ENCODE measurements around the gene ATP1B4.

Gene ATP1B4

DNA sequence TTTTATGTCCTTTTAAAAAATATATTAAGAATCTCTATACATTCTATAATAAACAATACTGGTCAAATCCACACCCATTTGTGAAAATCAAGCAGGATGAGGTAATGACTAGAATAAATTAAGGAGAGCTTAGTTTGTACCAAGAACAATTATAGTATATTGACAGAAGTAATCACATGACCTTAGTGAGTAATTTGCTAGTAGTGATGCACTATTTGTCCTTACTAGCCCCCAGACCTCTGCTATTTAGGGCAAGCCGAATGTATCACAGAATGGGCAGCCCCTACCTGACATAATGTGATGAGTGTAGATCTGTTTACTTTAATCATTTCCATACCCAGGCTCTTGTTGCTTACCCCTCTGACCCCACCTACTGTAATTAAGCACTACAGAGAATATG, 15.8 kb downstream of the ATP1B4 start:
- Histone ChIP-seq H3K27ac (ENCODE audit: low read depth, low read length) (no peak overlapping the region), H3K27me3 (ENCODE audit: control insufficient read depth in 1 of 2, insufficient read depth in 2 of 2, low read length in 2 of 2) (peaks cover 0 to 4% of the 10 kb centered on the region in 2 donors), H3K4me1 (ENCODE audit: insufficient read depth, low read length) (no peaks in the 10 kb centered on the region), H3K36me3 (ENCODE audit: insufficient read depth, low read length) (no peaks in the 10 kb centered on the region), H3K9me3 (ENCODE audit: low read length) (no peaks in the 10 kb centered on the region), H3K9ac (ENCODE audit: low read length) (no peak overlapping the region), H3K4me3 (ENCODE audit: low read depth in 1 of 2, low read length in 2 of 2) (no peak overlapping the region)

DNA sequence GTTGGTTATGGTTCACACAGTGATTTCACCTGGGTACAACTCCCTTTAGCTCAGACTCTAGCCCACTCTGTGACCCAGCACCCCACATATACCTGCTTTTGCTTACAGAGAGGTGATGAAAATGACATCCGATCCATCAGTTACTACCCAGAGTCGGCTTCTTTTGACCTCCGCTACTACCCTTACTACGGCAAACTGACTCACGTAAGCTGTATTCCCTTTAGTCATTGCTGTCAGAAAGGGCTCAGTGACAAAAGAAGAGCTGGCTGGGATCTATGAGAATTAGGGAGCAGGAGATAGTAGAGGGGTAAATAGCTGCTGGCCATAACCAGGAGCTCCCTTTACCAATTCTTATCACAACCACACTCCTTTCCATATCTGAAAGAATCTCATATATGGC, 16.7 kb downstream of the ATP1B4 start:
- no peaks in the 10 kb centered on the region for H3K9me3 ChIP-seq (ENCODE audit: low read length)
- H3K27me3 ChIP-seq (ENCODE audit: control insufficient read depth in 1 of 2, insufficient read depth in 2 of 2, low read length in 2 of 2): peaks cover 0 to 4% of the 10 kb centered on the region in 2 donors
- no peak overlapping the region for H3K9ac ChIP-seq (ENCODE audit: low read length)
- no peak overlapping the region for H3K4me3 ChIP-seq (ENCODE audit: low read depth in 1 of 2, low read length in 2 of 2)
- H3K4me1 ChIP-seq (ENCODE audit: insufficient read depth, low read length): no peaks in the 10 kb centered on the region
- H3K36me3 ChIP-seq (ENCODE audit: insufficient read depth, low read length): no peaks in the 10 kb centered on the region
- H3K27ac ChIP-seq (ENCODE audit: low read depth, low read length): no peak overlapping the region

DNA sequence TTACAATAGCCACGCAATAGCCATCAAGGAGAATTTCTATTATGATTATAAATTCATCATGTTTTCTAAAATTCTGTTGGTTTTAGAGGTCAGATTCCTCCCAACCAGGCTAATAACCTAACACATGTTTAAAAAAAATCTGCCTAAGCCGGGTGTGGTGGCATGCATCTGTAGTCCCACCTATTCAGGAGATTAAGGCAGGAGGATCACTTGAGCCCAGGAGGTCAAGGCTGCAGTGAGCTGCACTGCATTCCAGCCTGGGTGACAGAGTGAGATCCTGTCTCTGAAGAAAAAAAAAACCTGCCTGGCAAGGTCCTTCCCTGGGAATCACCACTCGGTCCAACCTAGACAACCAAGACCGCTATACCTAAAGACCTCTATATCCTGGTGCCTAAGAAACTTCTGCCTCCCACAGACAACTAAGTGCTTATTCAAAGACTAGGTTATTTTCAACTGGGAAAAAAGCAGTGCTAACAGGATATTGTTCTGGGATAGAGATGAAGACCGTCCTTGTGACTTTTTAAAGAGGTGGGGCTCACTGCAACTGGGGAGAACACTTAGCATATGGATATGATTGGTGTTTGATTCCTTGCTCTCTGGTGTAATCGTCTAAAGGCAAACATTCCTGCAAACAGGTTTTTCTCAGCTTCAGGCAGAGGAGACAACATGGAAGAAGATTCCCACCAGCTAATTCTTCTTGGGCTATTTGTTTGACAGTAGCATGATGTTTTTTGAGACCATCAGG, 18.2 kb downstream of the ATP1B4 start:
- H3K9me3 ChIP-seq (ENCODE audit: low read length): no peaks in the 10 kb centered on the region
- no peaks in the 10 kb centered on the region for H3K4me1 ChIP-seq (ENCODE audit: insufficient read depth, low read length)
- H3K36me3 ChIP-seq (ENCODE audit: insufficient read depth, low read length): no peaks in the 10 kb centered on the region
- no peak overlapping the region for H3K27ac ChIP-seq (ENCODE audit: low read depth, low read length)
- H3K27me3 ChIP-seq (ENCODE audit: control insufficient read depth in 1 of 2, insufficient read depth in 2 of 2, low read length in 2 of 2): peaks cover 0 to 4% of the 10 kb centered on the region in 2 donors
- H3K9ac ChIP-seq (ENCODE audit: low read length): no peak overlapping the region
- H3K4me3 ChIP-seq (ENCODE audit: low read depth in 1 of 2, low read length in 2 of 2): no peak overlapping the region

DNA sequence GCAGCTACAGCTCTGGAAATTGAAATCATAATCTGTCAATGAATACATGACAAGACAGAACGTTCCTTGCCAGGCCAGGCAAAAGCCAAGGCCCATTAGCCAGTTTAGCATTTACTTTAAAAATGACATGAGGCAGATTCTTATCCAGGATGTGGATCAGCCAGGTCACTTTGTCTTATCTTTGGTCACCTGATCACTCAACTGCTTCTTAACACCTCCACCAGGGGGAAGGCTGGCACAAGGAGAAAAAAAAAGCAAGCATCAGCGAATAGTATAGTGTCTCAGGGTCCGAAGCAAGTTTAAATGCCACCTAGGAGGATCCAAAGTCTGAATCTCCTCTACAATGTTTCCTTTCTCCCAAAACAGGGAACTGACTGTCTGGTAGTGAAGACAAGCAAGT, 18.8 kb downstream of the ATP1B4 start:
- H3K9ac ChIP-seq (ENCODE audit: low read length): no peak overlapping the region
- no peak overlapping the region for H3K27ac ChIP-seq (ENCODE audit: low read depth, low read length)
- no peak overlapping the region for H3K4me3 ChIP-seq (ENCODE audit: low read depth in 1 of 2, low read length in 2 of 2)
- H3K36me3 ChIP-seq (ENCODE audit: insufficient read depth, low read length): no peaks in the 10 kb centered on the region
- H3K27me3 ChIP-seq (ENCODE audit: control insufficient read depth in 1 of 2, insufficient read depth in 2 of 2, low read length in 2 of 2): peaks cover 0 to 4% of the 10 kb centered on the region in 2 donors
- H3K9me3 ChIP-seq (ENCODE audit: low read length): no peaks in the 10 kb centered on the region
- H3K4me1 ChIP-seq (ENCODE audit: insufficient read depth, low read length): no peaks in the 10 kb centered on the region

DNA sequence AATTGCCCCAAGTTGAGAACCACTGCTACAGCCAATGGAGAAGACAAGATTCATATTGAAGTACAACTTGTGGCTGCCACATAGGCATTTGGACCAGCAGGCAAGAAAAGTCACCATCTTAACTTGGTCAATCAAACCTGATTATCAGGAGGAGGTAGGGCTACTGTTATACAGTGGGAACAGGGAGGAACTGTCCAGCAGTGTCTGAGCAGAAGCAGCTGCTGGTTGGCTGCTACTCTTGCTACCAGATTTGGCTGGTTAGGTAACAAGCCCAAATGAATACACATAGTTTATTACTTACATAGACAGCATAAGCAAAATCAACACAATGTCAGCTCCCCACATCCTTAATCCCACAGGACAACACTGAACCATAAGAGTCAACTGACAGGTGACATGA, 39.4 kb downstream of the ATP1B4 start:
- Histone ChIP-seq H3K9ac (ENCODE audit: low read length) (no peak overlapping the region), H3K27ac (ENCODE audit: low read depth, low read length) (no peak overlapping the region), H3K36me3 (ENCODE audit: insufficient read depth, low read length) (no peaks in the 10 kb centered on the region), H3K4me3 (ENCODE audit: low read depth in 1 of 2, low read length in 2 of 2) (no peak overlapping the region), H3K27me3 (ENCODE audit: control insufficient read depth in 1 of 2, insufficient read depth in 2 of 2, low read length in 2 of 2) (no peaks in the 10 kb centered on the region), H3K4me1 (ENCODE audit: insufficient read depth, low read length) (no peaks in the 10 kb centered on the region), H3K9me3 (ENCODE audit: low read length) (no peaks in the 10 kb centered on the region)

DNA sequence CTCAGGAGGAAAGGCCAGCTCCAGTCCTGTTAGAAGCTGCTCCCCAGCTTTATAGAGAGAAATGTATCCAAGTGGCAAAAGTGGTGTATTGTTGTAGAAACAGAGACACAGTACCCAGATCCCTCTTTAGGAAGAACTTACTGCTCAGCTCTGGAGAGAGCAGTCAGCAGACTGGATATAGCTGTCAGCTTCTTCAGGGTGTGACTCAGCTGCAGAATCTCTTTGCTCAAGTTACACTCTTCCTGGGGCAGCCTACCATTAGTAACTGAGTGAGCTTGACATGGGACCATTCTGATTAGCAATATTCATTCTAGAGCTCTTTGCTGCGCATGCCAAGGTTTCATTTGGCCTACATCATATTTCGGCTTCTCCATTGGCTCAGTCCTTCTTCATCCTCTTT, 40.5 kb downstream of the ATP1B4 start:
- Histone ChIP-seq H3K9ac (ENCODE audit: low read length) (no peak overlapping the region), H3K36me3 (ENCODE audit: insufficient read depth, low read length) (no peaks in the 10 kb centered on the region), H3K4me3 (ENCODE audit: low read depth in 1 of 2, low read length in 2 of 2) (no peak overlapping the region), H3K27me3 (ENCODE audit: control insufficient read depth in 1 of 2, insufficient read depth in 2 of 2, low read length in 2 of 2) (no peaks in the 10 kb centered on the region), H3K27ac (ENCODE audit: low read depth, low read length) (no peak overlapping the region), H3K9me3 (ENCODE audit: low read length) (no peaks in the 10 kb centered on the region), H3K4me1 (ENCODE audit: insufficient read depth, low read length) (no peaks in the 10 kb centered on the region)

DNA sequence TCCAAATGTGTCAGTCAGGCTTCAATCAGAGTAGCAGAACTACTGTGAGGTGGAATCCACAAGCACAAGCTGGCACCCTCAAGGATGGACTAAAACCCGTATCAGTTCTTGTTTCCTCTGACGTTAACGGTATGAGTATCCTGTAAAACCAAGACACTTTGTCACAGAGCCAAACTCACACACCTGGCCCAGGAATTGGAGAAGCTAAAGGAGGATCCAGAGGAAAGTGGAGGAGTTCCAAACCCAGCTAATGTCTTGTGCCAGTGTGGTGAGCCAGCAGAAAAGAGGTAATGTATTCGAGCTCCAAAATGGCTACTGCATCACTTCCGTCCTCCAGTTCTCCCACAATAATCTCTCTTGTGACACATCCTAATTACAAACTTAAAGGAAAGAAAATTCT, 44.7 kb downstream of the ATP1B4 start:
- no peaks in the 10 kb centered on the region for H3K9me3 ChIP-seq (ENCODE audit: low read length)
- no peaks in the 10 kb centered on the region for H3K4me1 ChIP-seq (ENCODE audit: insufficient read depth, low read length)
- no peaks in the 10 kb centered on the region for H3K27me3 ChIP-seq (ENCODE audit: control insufficient read depth in 1 of 2, insufficient read depth in 2 of 2, low read length in 2 of 2)
- H3K4me3 ChIP-seq (ENCODE audit: low read depth in 1 of 2, low read length in 2 of 2): no peak overlapping the region
- H3K36me3 ChIP-seq (ENCODE audit: insufficient read depth, low read length): no peaks in the 10 kb centered on the region
- no peak overlapping the region for H3K9ac ChIP-seq (ENCODE audit: low read length)
- no peak overlapping the region for H3K27ac ChIP-seq (ENCODE audit: low read depth, low read length)

DNA sequence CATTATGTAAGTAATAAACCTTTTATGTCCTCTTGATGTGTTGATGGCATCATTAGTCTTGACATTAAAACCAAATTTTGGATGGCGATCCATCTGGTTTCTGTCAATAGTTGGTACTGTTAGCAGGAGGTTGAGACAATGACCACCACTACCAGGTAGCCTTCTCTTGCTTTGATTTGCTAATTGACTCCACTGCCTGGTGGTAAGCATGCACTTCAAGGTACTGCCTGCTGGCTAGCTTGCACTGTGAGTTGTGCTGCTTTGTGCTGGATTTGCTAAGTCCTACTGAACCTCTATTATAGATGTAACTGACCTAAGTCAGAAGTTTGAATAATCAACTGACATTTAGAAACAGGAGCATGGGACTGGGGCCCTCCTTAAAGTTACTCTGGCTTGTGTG, 46.3 kb downstream of the ATP1B4 start:
- Histone ChIP-seq H3K4me3 (ENCODE audit: low read depth in 1 of 2, low read length in 2 of 2) (no peak overlapping the region), H3K9ac (ENCODE audit: low read length) (no peak overlapping the region), H3K9me3 (ENCODE audit: low read length) (no peaks in the 10 kb centered on the region), H3K27me3 (ENCODE audit: control insufficient read depth in 1 of 2, insufficient read depth in 2 of 2, low read length in 2 of 2) (no peaks in the 10 kb centered on the region), H3K27ac (ENCODE audit: low read depth, low read length) (no peak overlapping the region), H3K4me1 (ENCODE audit: insufficient read depth, low read length) (no peaks in the 10 kb centered on the region), H3K36me3 (ENCODE audit: insufficient read depth, low read length) (no peaks in the 10 kb centered on the region)

DNA sequence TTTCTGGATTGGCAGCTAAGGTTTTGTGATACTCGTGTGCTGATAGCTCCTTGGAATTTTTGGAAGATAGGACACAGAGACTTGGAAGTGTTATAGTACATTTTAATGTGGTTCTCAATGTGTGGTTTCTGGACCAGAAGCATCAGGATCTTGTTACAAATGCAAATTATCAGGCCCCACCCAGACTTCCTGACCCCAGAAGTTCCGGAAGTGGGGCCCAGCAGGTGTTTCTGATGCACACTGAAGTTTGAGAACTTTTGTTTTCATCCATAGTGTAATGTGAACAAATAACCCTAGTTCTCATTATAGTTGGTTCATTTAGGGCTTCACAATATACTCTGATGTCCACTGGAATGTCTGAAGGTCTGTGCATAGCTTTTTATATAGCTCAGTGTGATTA, 57.6 kb downstream of the ATP1B4 start:
- Histone ChIP-seq H3K27ac (ENCODE audit: low read depth, low read length) (no peak overlapping the region), H3K9ac (ENCODE audit: low read length) (no peak overlapping the region), H3K4me3 (ENCODE audit: low read depth in 1 of 2, low read length in 2 of 2) (no peak overlapping the region), H3K36me3 (ENCODE audit: insufficient read depth, low read length) (no peaks in the 10 kb centered on the region), H3K9me3 (ENCODE audit: low read length) (no peaks in the 10 kb centered on the region), H3K27me3 (ENCODE audit: control insufficient read depth in 1 of 2, insufficient read depth in 2 of 2, low read length in 2 of 2) (no peaks in the 10 kb centered on the region), H3K4me1 (ENCODE audit: insufficient read depth, low read length) (no peaks in the 10 kb centered on the region)

DNA sequence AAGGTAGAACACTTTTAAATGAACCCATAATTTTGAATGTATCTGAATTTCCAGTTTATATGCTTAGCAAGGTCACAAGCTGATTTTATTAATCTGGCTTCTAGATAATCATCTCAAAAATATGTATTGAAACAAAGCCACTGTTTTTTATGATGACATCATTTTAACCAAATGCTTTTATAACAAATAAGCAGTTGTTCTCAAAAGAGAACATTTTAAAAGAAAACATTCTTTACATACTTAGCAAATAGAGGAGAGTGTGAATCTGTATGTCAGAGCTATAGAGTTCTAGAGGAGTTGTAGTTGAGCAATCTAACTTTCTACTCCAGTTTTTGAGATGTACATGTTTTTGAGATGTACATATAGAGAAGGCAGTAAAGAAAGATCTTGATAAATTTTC, 64.7 kb downstream of the ATP1B4 start:
- Histone ChIP-seq H3K9ac (ENCODE audit: low read length) (no peak overlapping the region), H3K9me3 (ENCODE audit: low read length) (no peaks in the 10 kb centered on the region), H3K4me1 (ENCODE audit: insufficient read depth, low read length) (no peaks in the 10 kb centered on the region), H3K4me3 (ENCODE audit: low read depth in 1 of 2, low read length in 2 of 2) (no peak overlapping the region), H3K36me3 (ENCODE audit: insufficient read depth, low read length) (no peaks in the 10 kb centered on the region), H3K27me3 (ENCODE audit: control insufficient read depth in 1 of 2, insufficient read depth in 2 of 2, low read length in 2 of 2) (no peaks in the 10 kb centered on the region), H3K27ac (ENCODE audit: low read depth, low read length) (no peak overlapping the region)

DNA sequence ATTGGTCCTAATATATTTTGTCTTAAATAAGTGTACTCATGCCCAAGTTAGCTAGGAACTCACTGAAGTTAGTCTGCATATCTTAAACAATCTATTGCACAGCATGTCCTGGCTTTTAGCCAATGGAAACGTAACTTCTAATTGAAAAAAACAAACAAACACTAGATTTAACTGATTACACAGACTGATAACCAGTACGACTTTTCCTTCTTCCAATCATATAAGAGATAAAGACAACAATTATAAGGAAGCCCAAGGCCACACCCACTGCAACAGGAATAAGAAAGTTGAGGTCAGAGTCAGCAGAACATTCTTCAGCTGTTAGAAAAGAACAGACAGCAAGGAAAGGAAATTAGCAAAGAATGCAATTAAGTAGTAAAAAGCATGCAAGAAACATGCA, 66.4 kb downstream of the ATP1B4 start:
- Histone ChIP-seq H3K4me3 (ENCODE audit: low read depth in 1 of 2, low read length in 2 of 2) (no peak overlapping the region), H3K9ac (ENCODE audit: low read length) (no peak overlapping the region), H3K36me3 (ENCODE audit: insufficient read depth, low read length) (no peaks in the 10 kb centered on the region), H3K4me1 (ENCODE audit: insufficient read depth, low read length) (no peaks in the 10 kb centered on the region), H3K27me3 (ENCODE audit: control insufficient read depth in 1 of 2, insufficient read depth in 2 of 2, low read length in 2 of 2) (no peaks in the 10 kb centered on the region), H3K27ac (ENCODE audit: low read depth, low read length) (no peak overlapping the region), H3K9me3 (ENCODE audit: low read length) (no peaks in the 10 kb centered on the region)

DNA sequence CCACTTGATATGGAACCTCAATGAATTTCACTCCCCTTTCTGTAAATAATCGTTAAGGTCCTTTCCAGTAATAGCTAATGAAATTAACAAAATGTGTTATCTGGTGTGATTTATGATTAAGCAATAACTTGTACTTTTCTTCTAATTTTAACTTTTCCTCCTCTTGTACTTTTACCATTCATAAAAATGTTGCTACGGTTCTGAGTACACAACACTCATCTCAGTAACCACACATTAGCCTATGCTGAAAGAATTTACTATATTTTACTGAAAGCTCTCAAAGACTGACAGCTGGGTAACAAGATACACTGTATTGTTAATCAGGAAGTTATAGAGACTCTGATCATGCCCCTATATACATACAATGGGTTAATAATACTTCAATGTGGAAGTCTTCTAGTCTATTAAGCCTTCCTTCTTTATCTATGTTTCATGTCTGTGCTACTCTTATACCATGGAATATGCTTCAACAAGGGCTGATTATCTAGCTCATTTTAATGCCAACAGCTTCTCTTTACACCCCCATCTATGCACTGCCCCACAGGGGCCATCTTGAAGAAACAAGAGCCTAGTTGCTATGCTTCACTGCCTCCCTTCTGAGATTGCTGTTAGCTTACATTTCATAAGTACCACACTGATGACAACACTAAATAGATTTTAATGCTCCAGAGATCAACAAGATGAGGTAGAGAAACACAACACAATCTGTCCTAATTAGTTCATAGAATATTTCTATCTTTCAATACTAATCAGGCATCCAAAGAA, 68.1 kb downstream of the ATP1B4 start:
- Histone ChIP-seq H3K27ac (ENCODE audit: low read depth, low read length) (no peak overlapping the region), H3K4me1 (ENCODE audit: insufficient read depth, low read length) (no peaks in the 10 kb centered on the region), H3K27me3 (ENCODE audit: control insufficient read depth in 1 of 2, insufficient read depth in 2 of 2, low read length in 2 of 2) (no peaks in the 10 kb centered on the region), H3K9me3 (ENCODE audit: low read length) (no peaks in the 10 kb centered on the region), H3K4me3 (ENCODE audit: low read depth in 1 of 2, low read length in 2 of 2) (no peak overlapping the region), H3K36me3 (ENCODE audit: insufficient read depth, low read length) (no peaks in the 10 kb centered on the region), H3K9ac (ENCODE audit: low read length) (no peak overlapping the region)
